ENCODE results near the gene GRIA1.

The GRIA1 gene

GRCh38 chr5:153745778-153746395 is 255.4 kb downstream of the GRIA1 start:
- TF ChIP-seq CTCF (IDR thresholded peaks at IDR 0.05; ENCODE audit: borderline replicate concordance, insufficient read depth, low read depth, low read length) = no peak
- H3K4me3 ChIP-seq (ENCODE audit: low read depth, low read length) = no peak overlapping the region

GRCh38 chr5:153746440-153746839 is 256.0 kb downstream of the GRIA1 start:
- TF ChIP-seq CTCF (IDR thresholded peaks at IDR 0.05; ENCODE audit: borderline replicate concordance, insufficient read depth, low read depth, low read length) = no peak
- no peak overlapping the region for H3K4me3 ChIP-seq (ENCODE audit: low read depth, low read length)

- H3K4me3 ChIP-seq (ENCODE audit: low read depth, low read length) = no peak overlapping the region
- no peak for TF ChIP-seq CTCF (IDR thresholded peaks at IDR 0.05; ENCODE audit: borderline replicate concordance, insufficient read depth, low read depth, low read length)
Observed at GRCh38 chr5:153748823-153749222, 258.4 kb downstream of the GRIA1 start.

- H3K4me3 ChIP-seq (ENCODE audit: low read depth, low read length) = no peak overlapping the region
- TF ChIP-seq CTCF (IDR thresholded peaks at IDR 0.05; ENCODE audit: borderline replicate concordance, insufficient read depth, low read depth, low read length) = no peak
Observed at GRCh38 chr5:153749960-153750359, 259.5 kb downstream of the GRIA1 start.

- no peak overlapping the region for H3K4me3 ChIP-seq (ENCODE audit: low read depth, low read length)
- TF ChIP-seq CTCF (IDR thresholded peaks at IDR 0.05; ENCODE audit: borderline replicate concordance, insufficient read depth, low read depth, low read length) = no peak
Observed at GRCh38 chr5:153751251-153751650, 260.8 kb downstream of the GRIA1 start.

GRCh38 chr5:153752890-153753289 is 262.4 kb downstream of the GRIA1 start:
- no peak overlapping the region for H3K4me3 ChIP-seq (ENCODE audit: low read depth, low read length)
- no peak for TF ChIP-seq CTCF (IDR thresholded peaks at IDR 0.05; ENCODE audit: borderline replicate concordance, insufficient read depth, low read depth, low read length)

- no peak overlapping the region for H3K4me3 ChIP-seq (ENCODE audit: low read depth, low read length)
- no peak for TF ChIP-seq CTCF (IDR thresholded peaks at IDR 0.05; ENCODE audit: borderline replicate concordance, insufficient read depth, low read depth, low read length)
Observed at GRCh38 chr5:153753645-153754432, 263.4 kb downstream of the GRIA1 start.
